Globus pallidus (tissue), 1 donor: Measurements from ENCODE around the gene NUAK2.
A peak's percentile ranks its signal among the peaks of the same experiment; 100 is the strongest.
"Not testable (repeated sequence)": the region's sequence is repeated elsewhere in the genome, so short reads cannot be mapped to it uniquely, and the experiment has no call there.

Experiments used
- DNase-seq: peaks from one replicate; pipeline ENCODE4 v3.0.0-alpha.2; 2015; ENCODE audit warnings: low spot score

NUAK2 gene

DNA sequence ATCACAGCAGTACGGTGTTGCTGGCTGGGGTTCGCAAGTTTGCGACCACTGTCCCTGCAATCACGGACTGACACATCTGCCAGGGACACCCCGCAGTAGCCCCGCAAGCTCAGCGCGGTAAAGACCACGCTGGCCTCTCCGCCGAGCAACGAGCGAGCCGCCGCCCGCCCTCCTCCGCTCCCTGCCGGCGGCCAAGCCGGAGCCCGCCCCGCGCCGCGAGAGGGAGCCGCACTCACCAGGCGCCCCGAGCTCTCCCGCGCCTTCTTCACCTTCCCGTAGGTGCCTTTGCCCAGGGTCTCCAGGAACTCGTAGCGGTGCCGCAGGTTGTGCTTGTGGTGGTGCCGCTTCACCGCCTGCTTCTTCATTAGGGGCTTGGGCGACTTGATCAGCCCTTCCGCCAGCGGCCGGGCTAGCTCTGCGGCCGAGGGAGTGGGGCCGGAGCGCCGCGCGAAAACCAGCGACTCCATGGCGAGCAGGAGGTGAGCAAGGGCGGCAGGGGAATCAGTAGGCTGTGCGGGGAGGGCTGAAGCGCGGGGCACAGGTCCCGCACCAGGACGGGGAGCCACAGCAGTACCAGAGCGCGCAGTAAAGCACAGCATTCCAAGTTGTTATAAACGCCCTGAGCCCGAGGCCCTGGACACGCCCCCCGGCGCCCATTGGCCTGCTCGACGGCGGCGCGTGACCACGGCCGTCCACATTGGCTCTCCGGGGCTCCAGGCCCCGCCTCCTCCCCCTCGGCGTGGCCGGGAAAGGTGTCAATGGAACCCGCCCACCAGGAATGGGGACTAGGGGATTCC is at the start of gene NUAK2:
TSS of gene NUAK2 (minus strand) at position 584 of the 797 bp plus-strand sequence. CDS start at position 467, 117 bp downstream.
- peak; percentile 90 for DNase-seq

DNA sequence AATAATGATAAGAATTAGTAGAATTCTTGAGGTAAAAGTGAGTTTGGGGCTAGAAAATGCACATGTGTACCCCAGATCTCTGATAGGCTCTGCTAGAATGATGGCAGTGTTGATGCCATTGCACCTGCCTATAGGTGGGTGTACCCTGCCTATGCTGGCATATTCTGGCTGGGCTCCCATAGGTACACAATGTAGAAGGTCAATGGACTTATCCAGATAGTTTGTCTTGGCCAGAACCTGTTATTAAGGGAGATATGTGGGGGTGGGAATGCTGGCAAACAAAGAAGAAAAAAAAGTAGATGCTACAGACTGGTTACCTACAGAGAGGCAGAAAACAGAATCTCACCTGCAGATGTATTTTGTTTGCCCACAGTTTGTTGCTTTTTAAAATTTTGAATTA is 49.2 kb upstream of the NUAK2 start:
- no peak for DNase-seq

DNA sequence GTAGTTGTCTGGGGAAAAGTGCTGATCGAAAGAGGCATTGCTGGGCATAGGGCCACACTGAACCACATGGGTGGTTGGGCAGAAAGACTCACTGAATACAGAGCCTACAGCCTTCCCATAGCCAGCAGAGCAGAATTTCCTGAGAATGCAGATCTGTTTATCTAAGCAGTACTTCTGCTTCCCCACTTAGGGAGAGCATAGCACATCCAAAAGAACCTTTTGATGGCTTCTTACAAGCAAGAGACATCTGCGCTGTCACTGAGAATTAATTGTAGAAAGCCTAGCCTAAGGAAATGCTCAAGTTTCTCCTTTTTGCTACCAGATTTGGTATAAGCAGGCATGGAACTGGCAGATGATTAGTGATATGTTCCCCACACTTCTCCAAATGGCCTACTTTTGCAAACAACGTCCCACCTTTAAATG is 48.2 kb upstream of the NUAK2 start:
- no peak for DNase-seq

DNA sequence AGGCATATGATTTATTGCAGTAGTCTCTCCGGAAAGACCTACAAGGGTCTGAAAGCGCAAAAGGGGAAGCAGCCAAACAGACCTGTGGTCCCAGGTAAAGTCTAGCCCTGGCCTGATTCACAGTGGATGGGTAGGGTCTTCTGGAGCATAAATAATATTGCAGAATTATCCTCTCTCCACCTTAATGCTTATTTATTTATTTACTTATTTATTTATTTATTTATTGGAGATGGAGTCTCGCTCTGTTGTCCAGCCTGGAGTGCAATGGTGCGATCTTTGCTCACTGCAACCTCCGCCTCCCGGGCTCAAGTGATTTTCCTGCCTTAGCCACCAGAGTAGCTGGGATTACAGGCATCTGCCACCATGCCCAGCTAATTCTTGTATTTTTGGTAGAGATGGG is 46.9 kb upstream of the NUAK2 start:
- DNase-seq, result no peak

DNA sequence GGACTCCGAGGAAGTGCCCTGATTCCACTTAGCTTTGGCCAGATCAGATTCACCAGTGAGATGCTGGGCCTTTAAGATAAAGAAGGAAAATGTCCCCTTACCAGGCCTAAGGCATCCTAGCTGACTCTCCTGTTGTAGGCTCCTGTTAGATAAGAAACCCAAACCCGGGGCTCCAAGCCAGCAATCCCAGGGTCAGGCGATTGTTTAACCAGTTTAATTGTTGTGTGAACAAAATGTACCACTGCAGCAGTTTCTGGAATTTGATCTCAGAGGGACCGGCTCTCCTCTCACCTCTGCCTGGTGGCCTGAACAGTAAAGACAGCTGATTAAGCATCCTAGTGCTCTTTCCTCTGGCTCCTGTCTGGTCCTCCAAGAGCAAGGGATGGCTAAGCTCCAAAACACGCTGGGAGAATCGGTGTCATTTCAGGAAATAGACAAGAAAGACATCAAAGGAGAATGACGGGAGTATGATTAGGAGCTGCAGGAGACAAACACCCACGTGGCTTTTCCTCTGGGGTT is 44.5 kb upstream of the NUAK2 start:
- DNase-seq, result no peak

DNA sequence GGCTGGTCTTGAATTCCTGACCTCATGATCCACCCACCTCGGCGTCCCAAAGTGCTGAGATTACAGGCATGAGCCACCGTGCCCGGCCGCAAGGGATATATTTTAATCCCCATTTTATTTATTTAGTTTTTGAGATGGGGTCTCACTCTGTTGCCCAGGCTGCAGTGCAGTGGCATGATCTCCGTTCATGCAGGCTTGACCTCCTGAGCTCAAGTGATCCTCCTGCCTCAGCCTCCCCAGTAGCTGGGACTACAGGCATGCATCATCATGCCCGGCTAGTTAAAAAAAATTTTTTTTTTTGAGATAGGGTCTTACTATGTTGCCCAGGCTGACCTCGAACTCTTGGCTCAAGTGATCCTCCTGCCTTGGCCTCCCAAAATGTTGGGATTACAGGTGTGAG is 43.5 kb upstream of the NUAK2 start:
- not testable (repeated sequence) for DNase-seq

DNA sequence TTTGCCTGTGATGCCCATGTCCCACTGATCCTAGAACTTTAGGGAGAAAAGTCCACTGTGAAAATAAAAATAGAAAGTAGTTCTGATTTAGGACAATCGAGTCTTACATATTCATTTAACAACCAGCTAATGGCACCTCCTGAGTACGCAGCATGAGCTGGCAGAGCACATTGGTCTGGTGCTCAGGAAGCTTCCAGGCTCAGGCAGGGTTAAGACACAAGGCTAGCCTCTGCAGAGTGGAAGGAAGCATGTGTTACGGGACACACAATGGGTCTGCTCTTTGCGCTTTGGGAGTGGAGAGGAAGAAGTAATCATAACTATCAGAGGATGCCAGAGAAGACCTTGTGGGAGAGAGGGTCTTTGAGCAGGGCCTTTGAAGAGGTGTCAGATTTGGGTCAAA is 39.3 kb upstream of the NUAK2 start:
- DNase-seq, result no peak

DNA sequence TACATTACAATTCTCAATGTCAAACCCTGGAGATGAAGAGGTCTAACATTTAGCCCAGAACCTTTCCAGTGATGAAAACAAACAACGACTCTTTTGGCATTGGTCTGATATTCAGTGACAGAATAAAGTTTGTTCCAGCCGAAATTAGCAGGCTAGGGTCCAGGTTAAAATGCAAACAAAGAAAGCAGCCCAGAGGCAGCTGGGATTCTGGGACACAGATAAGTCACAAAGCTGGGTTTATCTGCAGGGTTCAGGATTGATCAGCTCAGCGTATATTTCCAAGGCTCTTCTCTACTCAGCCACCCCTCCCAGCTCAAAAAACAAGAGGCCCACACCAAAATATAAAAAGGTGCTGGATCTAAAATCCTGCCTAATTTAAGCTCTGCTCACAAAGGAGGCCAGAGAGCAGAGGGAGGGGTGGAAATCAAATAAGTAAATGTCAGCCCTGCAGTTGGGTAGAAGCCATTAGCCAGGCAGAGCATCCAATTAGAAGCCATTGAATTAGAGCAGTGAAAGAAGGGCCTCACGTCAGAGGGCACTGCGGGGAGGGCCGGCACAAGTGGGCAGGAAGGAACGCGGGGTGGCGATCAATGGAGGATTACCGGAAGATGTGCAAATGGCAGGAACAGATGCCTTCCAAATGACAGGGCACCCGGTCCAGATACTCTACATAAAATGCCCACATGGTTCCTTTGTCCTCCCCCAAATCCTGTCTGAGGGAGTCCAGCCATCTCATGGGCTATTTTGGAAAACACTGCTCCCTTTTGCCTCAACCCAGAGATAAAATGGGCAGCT is 38.4 kb upstream of the NUAK2 start:
- peak; percentile 69 for DNase-seq

DNA sequence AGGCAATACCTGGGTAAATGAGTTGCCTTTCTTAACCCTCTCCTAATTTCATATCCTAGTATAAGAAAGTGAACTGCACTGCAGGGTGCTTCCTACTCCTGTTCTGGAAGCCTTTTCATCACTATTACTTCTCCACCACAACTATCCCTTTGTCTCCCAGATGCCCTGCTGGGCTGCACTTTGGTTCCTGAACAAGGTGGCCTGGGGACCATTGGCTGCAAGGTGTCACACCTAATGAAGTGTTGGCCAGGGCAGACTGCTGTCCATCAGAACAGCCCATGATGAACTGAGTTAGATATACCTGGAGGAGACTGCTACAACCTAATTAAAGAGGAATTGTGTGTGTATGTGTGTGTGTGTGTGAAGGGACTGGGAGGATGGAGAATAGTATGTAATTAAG is 37.0 kb upstream of the NUAK2 start:
- DNase-seq, result no peak

DNA sequence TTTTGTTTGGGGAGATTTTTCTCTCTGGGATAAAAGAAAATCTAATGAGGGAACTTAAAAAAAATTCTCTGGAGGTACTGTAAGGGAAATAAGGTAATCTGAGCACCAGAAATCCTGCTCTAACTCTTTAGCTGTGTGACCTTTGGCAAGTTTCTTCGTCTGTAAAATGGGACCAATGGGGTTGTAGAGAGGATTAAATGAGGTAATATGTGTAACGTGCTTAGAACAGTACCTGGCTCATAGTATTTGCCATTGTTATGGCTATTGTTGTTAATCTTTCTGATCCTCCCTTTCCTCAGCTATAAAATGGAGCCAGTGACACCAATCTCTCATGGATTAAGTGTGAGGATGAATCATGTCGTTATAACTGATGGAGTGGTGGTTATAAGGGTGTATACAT is 36.0 kb upstream of the NUAK2 start:
- DNase-seq, result no peak

DNA sequence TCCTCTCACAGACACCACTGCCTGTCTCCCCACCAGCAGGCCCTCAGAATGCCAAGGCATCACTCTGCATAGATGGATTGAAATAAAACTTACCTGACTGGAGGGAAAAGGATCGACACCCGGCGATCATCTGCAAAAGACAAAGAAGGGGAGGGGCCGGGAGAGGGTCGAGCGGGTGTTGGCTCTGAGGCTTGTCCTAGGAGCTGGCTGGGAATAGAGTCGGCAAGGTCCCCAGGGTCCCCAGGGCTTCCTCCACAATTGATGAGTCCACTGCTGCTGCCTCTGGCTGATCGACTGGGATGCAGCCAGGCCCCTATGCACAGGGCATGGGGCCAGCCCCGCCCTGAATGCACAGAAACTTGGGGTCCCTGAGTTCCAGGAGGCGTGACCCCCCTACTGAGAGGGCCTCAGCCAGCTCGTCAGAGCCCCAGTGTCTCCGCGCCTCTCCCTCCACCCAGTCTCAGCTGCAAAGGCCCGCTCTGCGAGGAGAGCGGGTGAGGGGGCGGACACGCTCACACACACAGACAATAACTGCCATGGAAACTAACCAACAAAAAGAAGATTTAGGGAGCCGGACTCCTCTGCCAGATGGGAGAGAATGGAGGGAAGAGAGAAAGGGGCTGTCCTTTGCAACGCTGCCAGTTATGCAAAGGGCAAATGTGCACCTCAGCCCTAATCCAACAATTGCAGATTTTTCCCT is 35.0 kb upstream of the NUAK2 start, which contains the start of gene KLHDC8A:
TSS of gene KLHDC8A (minus strand) at position 483 of the 700 bp plus-strand sequence. CDS start 13,318 bp downstream, outside the sequence.
- DNase-seq, result no peak

DNA sequence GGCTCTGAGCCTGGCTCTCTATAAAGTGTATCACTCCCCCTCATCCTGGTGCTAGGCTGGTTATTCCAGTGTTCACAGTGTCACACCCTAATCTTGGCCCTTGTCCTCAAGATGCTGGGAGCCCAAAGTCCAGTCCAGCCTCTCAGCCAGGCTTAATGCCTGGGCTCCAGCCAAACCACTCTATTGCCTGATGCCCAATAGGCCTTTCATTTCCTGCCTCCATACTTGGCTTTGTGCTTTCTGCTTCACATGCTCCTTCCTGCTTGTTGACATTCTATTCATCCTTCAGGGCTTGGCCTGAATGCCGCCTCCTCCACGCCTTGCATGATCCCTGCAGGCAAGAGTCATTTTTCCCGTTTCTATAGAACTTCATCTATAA is 33.5 kb upstream of the NUAK2 start:
- peak; percentile 69 for DNase-seq

DNA sequence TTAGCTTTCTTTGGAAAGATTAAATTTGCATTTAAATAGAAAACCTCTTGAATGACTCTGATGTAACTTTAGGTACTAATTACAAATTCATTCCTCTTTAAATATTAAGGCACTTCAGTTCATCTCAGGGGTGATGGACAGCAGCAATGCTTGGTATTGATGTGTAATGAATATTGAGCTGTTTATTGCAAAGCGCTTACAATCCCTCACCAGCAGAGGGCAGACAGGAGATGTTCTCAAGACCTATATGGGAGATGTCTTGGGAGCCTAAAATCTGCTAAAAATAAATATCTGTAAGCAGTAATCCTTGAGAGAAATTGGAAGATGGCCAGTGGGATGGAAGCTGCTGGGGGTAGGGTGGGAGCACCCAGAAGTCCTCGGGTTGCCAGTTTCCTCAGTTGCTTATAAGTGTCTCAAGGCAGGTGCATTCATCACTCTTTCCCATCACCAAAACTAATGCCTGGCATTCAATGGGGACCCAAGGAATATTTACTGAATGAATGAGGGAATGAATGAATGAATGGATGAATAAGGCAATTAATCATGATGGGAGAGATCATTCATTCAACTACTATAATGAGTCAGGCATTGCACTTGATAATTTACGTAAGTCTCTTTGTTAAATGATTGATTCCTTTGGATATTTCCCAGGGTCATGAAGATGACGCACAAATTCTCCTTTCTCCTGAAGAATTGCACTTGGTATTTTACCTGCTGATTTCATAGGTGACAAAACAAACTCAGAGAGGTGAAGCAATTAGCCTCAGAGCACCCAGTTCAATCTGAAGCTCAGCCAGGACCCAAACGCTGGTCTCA is 32.9 kb upstream of the NUAK2 start:
- peak; percentile 65 for DNase-seq

DNA sequence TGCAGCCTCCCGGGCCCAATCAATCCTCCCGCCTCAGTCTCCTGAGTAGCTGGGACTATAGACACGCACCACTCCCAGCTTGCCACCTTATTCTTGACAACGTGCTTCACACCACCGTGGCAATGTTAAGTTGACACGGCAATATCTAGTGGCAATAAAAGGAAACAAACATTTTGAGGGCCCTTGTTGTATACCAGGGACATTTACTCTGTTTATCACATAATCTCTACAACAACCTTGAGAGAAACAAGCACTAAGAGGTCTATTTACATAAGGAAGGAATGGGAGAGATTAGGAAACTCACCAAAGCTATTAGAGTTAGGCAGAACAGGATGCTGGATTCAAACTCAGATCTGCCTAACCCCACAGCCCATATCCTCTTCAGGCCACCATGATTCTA is 32.1 kb upstream of the NUAK2 start:
- DNase-seq, result no peak

DNA sequence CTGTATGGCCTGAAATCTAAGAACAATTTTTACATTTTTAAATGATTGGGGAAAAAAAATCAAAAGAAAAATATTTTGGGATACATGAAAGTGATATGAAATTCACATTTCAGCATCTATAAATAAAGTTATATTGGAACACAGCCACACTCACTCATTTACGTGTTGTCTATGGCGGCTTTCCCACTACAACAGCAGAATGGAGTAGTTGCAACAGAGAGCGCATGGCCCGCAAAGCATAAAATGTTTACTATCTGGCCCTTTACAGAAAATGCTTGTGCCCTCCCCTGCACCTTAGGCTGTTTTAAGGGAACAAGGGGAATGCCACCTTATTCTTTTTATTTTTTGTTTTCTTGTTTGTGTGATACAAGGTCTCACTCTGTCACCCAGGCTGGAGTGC is 31.6 kb upstream of the NUAK2 start:
- no peak for DNase-seq

DNA sequence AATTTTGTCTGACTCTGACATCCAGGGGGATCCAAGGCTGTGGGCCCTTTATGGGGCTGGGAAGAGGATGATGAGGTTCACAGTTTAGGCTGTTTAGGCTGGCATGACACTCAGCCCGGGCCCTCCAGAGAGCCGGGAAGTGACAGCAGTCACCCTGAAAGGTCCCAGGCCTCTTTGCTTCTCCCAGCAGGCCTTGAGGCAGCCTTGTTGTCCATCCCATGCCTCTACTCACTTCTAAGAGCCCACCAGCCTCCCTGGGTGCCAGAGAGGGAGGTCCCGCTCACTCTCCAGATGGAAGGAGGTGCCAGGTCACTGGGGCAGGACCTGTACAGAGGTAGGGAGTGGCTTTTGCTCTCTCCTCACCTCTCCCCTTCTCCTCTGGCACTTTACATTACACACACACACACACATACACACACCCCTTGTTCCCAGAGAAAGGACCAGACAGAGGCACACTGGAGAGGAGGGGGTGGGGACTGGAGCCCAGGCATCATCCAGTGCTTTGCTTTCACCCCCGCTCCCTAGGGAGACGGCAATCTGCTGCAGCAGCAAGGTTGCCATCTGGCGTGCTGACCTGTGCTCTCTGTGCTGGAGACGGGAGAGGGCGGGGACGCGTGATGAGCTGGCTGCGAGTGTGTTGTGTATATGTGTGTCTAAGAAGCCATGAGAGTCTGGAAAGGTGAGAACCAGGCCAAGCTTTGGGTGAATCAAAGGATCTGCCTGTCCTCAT is 30.6 kb upstream of the NUAK2 start:
- DNase-seq, result no peak

DNA sequence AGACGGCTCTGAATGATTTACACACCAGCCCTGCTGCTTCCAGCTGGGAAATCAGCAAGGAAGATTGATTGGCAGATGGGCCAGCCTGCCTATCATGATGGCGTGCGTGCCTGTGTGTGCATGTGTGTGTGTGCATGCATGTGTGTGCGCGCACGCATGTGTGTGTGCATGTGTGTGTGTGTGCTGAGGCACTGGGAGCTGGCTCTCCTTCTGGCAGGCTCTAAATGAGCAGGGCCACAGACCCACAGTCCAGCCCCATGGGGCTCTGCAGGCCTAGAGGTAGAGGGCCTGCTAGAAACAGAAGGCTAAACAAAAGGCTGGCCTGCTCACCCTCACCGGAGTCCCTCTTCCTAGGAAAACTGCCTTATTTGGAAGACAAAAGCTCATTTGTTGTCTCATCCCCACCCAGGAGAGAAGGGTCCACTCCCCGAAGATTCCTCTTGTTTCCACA is 29.2 kb upstream of the NUAK2 start:
- DNase-seq, result no peak

DNA sequence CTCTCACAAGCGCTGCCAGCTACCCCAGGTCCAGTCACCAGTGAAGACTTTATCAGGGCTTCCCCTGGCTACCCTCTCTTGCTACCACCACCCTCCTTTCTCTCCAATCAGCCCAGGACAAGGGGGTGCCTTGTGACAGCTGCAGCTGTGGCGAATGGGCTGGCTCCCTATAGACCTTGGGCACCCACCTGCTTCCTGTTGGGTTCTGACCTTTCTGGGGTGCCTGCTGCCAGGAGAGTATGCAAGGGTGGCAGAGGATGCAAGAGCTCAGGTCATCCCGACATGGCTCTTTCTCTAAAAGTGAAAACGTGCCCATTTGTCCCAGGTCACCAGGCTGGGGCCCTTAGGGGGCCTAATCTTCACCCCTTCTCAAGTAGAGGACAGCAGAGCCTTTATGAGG is 28.6 kb upstream of the NUAK2 start:
- DNase-seq, result no peak

DNA sequence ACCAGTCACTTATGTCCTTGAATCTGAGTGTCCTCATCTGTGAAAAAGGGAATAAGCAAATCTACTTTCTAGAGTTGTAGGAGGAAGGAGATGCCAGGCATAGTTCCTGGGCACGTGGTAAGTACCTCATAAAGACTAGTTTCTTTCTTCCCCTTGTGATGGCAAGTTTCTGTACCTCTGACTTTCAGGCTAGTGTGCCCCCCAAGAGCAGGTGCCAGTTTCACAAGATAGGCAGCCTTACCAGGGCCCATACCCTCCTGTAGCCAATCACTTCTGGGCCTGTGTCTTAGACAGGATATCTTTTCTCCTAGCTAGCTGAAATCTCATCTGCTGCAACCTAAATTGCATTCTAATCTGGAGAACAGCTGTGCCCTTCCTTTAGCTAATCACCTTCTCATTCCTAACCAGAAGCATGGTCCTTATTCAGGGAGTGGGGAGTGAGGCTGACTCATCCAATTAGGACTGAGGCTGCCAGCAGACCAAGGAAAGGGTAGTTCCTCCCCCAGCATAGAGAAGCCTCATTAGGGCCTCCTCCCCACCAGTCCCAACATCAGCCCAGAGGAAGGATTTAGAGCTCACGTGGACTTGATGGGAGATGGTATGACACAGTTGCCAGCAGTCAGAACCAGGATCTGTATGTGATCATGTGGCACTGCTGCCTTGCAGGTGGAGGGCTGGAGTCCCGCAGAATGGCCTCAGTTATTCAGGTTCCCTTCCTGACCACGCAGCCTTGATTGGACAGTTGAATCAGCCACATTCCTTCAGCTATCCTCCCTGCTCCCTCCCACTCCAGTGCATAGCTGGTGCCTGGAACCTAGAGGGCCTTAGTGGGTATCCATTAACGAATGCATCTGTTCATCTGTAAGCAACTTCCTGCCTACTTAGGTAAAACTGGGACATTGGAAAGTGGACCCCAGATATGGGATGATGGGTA is 27.3 kb upstream of the NUAK2 start:
- no peak for DNase-seq
